ENCODE data around the gene TOPAZ1. TPM values are rescaled to one million over a fixed set of nuclear protein-coding genes. Genes with fewer than 3 reads are reported as not detected.

Gene TOPAZ1
- total and polyA plus RNA-seq, 9 of the 15 experiments (the other 6 are each of a cell fraction or from before 2014, with no cell fraction given): 0.01 TPM; not detected in 8

- TF ChIP-seq ZNF280B (CRISPR knock-in tag; IDR thresholded peaks at IDR 0.05) (no peak), MAFF (IDR thresholded peaks at IDR 0.05; ENCODE audit: low read length) (peak; percentile 91), FOXM1 (IDR thresholded peaks at IDR 0.05; ENCODE audit: low read depth) (peak; percentile 55; the same call in 1 of the 2 replicates), FOXM1 (CRISPR knock-in tag; IDR thresholded peaks at IDR 0.05; ENCODE audit: low read depth) (no peak), SMARCA5 (IDR thresholded peaks at IDR 0.05) (no peak), NFE2 (IDR thresholded peaks at IDR 0.05; ENCODE audit: low read depth) (peak; percentile 75), MEF2D (tag; conservative IDR thresholded peaks at IDR 0.05; ENCODE audit: low read depth) (peak; percentile 78), HNRNPK (IDR thresholded peaks at IDR 0.05; ENCODE audit: low read depth, low read length, poor library complexity, severe bottlenecking) (no peak), MAFG (tag; conservative IDR thresholded peaks at IDR 0.05) (peak; percentile 90), TRIM28 (IDR thresholded peaks at IDR 0.05) (0 out of 2 replicates have a peak, but pooled peaks have one; percentile 48), DPF2 (IDR thresholded peaks at IDR 0.05) (0 out of 2 replicates have a peak, but pooled peaks have one; percentile 22), EP400 (IDR thresholded peaks at IDR 0.05) (no peak), ATF3 (IDR thresholded peaks at IDR 0.05) (0 out of 2 replicates have a peak, but pooled peaks have one; percentile 18), ATF3 (CRISPR knock-in tag; conservative IDR thresholded peaks at IDR 0.05) (no peak), ZNF561 (CRISPR knock-in tag; conservative IDR thresholded peaks at IDR 0.05) (no peak), C11orf30 (IDR thresholded peaks at IDR 0.05; ENCODE audit: low read depth) (peak; percentile 94), SMARCA4 (IDR thresholded peaks at IDR 0.05) (0 out of 2 replicates have a peak, but pooled peaks have one; percentile 11), GABPB2 (CRISPR knock-in tag; conservative IDR thresholded peaks at IDR 0.05) (no peak)
- TF ChIP-seq, protein P1, sequence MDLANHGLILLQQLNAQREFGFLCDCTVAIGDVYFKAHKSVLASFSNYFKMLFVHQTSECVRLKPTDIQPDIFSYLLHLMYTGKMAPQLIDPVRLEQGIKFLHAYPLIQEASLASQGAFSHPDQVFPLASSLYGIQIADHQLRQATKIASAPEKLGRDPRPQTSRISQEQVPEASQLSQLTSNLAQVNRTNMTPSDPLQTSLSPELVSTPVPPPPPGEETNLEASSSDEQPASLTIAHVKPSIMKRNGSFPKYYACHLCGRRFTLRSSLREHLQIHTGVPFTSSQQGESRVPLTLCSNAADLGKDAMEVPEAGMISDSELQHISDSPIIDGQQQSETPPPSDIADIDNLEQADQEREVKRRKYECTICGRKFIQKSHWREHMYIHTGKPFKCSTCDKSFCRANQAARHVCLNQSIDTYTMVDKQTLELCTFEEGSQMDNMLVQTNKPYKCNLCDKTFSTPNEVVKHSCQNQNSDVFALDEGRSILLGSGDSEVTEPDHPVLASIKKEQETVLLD (IDR thresholded peaks at IDR 0.05): peak; percentile 39; the same call in 1 of the 2 replicates
These were observed 84.3 kb downstream of the TOPAZ1 start (continued) for GRCh38 chr3:44326019-44326418.

Data from K562 (cell line).